ENCODE results near the gene KIAA0408.

DNA sequence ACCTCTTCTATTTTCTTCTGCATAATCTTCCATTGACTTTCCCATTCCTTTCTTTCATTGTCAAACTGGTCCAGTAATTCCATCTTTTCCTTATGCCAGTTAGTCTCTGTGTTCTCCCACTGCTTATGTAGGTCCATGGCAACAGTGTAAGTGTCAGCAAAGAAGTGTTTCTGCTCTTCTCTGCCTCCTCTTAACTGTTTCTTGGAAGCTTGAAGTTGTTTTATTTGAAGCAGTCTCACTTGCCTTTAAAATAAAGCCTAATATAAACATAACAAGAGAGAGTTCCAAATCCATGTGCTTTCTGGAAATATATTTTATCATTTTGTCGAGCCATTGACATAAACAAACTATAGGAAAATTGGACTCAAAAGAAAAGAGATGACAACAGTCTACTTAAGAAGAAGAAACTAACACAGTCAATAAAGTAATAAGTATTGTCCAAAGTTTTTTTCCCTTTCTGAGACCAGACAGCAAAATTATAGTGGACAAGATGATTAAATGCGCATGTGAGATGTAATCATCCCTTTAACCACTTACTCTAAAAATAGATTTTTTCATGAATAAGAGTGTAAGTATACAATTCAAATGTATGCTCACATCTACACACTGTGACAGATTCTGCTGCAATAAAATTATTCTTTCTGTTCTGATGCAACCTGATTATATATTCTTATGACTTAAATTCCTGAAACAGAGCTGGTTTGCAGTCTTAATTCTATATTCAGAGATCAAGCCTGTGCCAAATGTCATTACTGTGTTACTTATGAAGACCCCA, 5.2 kb downstream of the KIAA0408 start:
- TF ChIP-seq POLR2A (IDR thresholded peaks at IDR 0.05; ENCODE audit: low read depth, low read length): no peak
- TF ChIP-seq POLR2AphosphoS5 (IDR thresholded peaks at IDR 0.05; ENCODE audit: low read depth, low read length): no peak
- no peak for TF ChIP-seq PAX5 (IDR thresholded peaks at IDR 0.05; ENCODE audit: insufficient read depth, low read length, severe bottlenecking)
